Naive B cell (primary cell): Measurements from ENCODE around the gene MAP7D2. TPM values are rescaled to one million over a fixed set of nuclear protein-coding genes. Genes with fewer than 3 reads are reported as not detected.
"Not testable (repeated sequence)": the region's sequence is repeated elsewhere in the genome, so short reads cannot be mapped to it uniquely, and the experiment has no call there.

Experiments
- ATAC-seq, 2 donors: fragments of 150-1000 bp; cut with Tn5 transposase; 2 replicates each; pipeline ENCODE4 v1.10.0; 2021; ENCODE audit warnings: low read depth in 2 of 2, mild to moderate bottlenecking in 2 of 2, moderate library complexity in 2 of 2
- DNase-seq: peaks from one replicate; pipeline ENCODE4 v3.0.0; 2022
- H3K27ac Mint-ChIP-seq, 6 donors: one replicate each; pipeline ENCODE4 v1.8.0; 2020 to 2022; ENCODE audit warnings: mild to moderate bottlenecking in 6 of 6, mixed read lengths in 6 of 6, moderate library complexity in 5 of 6, inconsistent platforms in 2 of 6
- H3K27me3 Mint-ChIP-seq, 3 donors: one replicate each; pipeline ENCODE4 v1.8.0; 2021 to 2022; ENCODE audit warnings: mixed read lengths in 3 of 3, mild to moderate bottlenecking in 1 of 3
- H3K36me3 Mint-ChIP-seq, 2 donors: one replicate each; pipeline ENCODE4 v1.8.0; 2020 to 2022; ENCODE audit warnings: mixed read lengths in 2 of 2, inconsistent platforms in 1 of 2, mild to moderate bottlenecking in 1 of 2
- H3K4me1 Mint-ChIP-seq, 3 donors: one replicate each; pipeline ENCODE4 v1.8.0; 2020 to 2022; ENCODE audit warnings: mixed read lengths in 3 of 3, inconsistent platforms in 1 of 3, mild to moderate bottlenecking in 1 of 3, moderate library complexity in 1 of 3
- H3K4me3 Mint-ChIP-seq, 8 donors: one replicate each; pipeline ENCODE4 v1.8.0; 2020 to 2022; ENCODE audit warnings: mild to moderate bottlenecking in 8 of 8, mixed read lengths in 8 of 8, moderate library complexity in 8 of 8, inconsistent platforms in 2 of 8
- H3K9me3 Mint-ChIP-seq, 7 donors: one replicate each; pipeline ENCODE4 v1.8.0; 2020 to 2022; ENCODE audit warnings: mixed read lengths in 7 of 7, mild to moderate bottlenecking in 5 of 7, inconsistent platforms in 2 of 7, moderate library complexity in 1 of 7
- polyA plus RNA-seq, 6 donors: library from polyadenylated mRNA; unstranded; fragments of 300-500 nt; fragmentation: Illumina TruSeq; gene quantifications; one replicate each; pipeline ENCODE4 v1.2.3, GENCODE V29; 2021; ENCODE audit warnings: low read depth in 6 of 6

Gene MAP7D2
- under 1 TPM in 2 of 6 donors, not detected in 4; 0.17 to 0.21 TPM for polyA plus RNA-seq

DNA sequence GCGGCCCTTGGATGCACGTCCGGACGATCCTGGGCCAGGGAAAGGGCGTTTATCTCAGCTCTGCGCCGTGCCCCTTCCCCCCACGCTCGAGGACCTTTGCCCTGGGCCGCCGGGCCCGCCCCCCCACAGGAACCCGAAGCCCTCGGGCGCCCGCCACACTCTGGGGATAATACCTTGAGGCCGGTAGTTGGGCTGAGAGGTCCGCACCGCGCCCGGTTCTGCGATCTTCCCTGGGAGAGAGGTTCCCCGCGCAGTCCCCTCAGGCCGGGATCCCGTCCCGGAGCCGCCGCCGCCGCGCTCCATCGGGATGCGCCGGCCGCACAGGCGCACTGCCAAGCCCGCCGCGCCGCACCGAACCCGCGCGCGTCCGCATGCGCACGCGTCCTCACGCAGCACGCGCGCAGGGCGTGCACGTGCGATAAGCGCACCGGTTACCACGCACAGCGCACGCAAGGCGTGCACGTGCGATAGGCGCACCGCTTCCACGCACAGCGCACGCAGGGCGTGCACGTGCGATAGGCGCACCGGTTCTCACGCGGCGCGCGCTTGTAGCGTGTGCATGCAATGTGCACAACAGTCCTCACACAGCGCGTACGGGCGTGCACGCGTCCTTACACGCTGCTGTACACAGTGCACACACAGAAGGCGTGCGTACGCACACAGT, at the start of gene MAP7D2:
TSS of gene MAP7D2 (minus strand) at position 331 of the 664 bp plus-strand sequence. CDS start at position 303, 28 bp downstream.
- Mint-ChIP-seq H3K36me3 (peaks cover 0 to 4% of the 10 kb centered on the region in 2 donors), H3K4me1 (peaks cover 0 to 3% (median 3%) of the 10 kb centered on the region in 3 donors), H3K27ac (peak within 1 kb of the TSS in 1 of 6 donors; percentile 74), H3K9me3 (no peaks in the 10 kb centered on the region), H3K27me3 (peaks cover 14 to 25% (median 24%) of the 10 kb centered on the region in 3 donors), H3K4me3 (peak within 1 kb of the TSS in 7 of 8 donors; percentile 44 to 86 (median 63))
- DNase-seq = no peak
- no peak for ATAC-seq

DNA sequence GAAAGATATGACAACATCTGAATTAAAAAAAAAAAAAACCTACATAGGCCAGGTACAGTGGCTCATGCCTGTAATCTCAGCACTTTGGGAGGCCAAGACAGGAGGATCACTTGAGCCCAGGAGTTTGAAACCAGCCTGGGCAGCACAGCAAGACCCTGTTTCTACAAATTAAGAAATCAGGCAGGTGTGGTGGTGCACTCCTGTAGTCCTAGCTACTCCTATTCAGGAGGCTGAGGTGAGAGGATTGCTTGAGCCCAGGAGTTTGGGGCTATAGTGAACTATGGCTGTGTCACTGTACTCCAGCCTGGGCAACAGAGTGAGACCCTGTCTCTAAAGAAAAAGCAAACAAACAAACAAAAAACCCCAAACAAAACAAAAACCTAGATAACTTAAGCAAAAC, 45.8 kb upstream of the MAP7D2 start:
- not testable (repeated sequence) for ATAC-seq, H3K9me3 Mint-ChIP-seq, H3K4me3 Mint-ChIP-seq, DNase-seq, H3K4me1 Mint-ChIP-seq
- Mint-ChIP-seq H3K27ac (peak overlapping the region in 1 of 6 donors; percentile 55), H3K36me3 (peaks cover 9 to 13% of the 10 kb centered on the region in 2 donors), H3K27me3 (peaks cover 0 to 20% (median 0%) of the 10 kb centered on the region in 3 donors)

DNA sequence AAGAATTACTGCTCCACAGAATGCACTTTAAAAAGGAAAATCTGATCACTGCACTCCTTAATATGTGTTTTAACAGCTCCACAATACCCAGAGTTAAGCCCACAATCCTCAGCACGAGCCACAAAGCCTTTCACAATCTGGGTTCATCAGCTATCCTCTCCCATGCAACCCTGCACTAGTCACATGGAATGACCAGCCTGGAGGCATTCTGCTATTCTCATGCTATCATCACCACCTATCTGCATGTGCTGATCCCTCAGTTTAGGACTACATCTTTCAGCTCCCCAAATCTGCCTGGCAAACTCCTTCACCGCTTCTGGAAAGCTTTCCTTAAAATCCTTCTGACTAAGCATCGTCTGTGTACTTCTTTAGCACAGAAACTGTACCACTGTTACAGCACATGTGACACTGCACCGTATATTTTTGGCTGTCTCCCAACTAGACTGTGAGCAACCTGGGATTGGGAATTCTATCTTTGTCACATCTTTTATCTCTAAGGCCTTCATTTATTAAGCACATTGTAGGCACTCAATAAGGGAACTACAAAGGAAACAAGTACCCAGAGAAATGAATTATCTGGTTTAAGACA, 43.2 kb upstream of the MAP7D2 start:
- peaks cover 7 to 15% of the 10 kb centered on the region in 2 donors for H3K36me3 Mint-ChIP-seq
- no peaks in the 10 kb centered on the region for H3K4me1 Mint-ChIP-seq
- DNase-seq = no peak
- no peak overlapping the region for H3K4me3 Mint-ChIP-seq
- no peak overlapping the region for H3K27ac Mint-ChIP-seq
- no peaks in the 10 kb centered on the region for H3K9me3 Mint-ChIP-seq
- H3K27me3 Mint-ChIP-seq = peaks cover 0 to 23% (median 0%) of the 10 kb centered on the region in 3 donors
- ATAC-seq = no peak

- DNase-seq = no peak
- ATAC-seq = no peak
- H3K27me3 Mint-ChIP-seq = peaks cover 0 to 14% (median 0%) of the 10 kb centered on the region in 3 donors
- H3K27ac Mint-ChIP-seq = peak overlapping the region in 2 of 6 donors; percentile 47 to 69
- H3K4me1 Mint-ChIP-seq = peaks cover 9% of the 10 kb centered on the region in 3 donors
- no peaks in the 10 kb centered on the region for H3K9me3 Mint-ChIP-seq
- H3K36me3 Mint-ChIP-seq = peaks cover 0 to 4% of the 10 kb centered on the region in 2 donors
- H3K4me3 Mint-ChIP-seq = no peak overlapping the region
These were observed 35.0 kb upstream of the MAP7D2 start for GRCh38 chrX:20151689-20152088.

GRCh38 chrX:20149326-20149725, 32.6 kb upstream of the MAP7D2 start:
- no peaks in the 10 kb centered on the region for H3K9me3 Mint-ChIP-seq
- peaks cover 9 to 11% (median 9%) of the 10 kb centered on the region in 3 donors for H3K4me1 Mint-ChIP-seq
- peaks cover 0 to 4% of the 10 kb centered on the region in 2 donors for H3K36me3 Mint-ChIP-seq
- ATAC-seq (no peak), DNase-seq (no peak)
- H3K27me3 Mint-ChIP-seq = peaks cover 0 to 14% (median 0%) of the 10 kb centered on the region in 3 donors
- no peak overlapping the region for H3K27ac Mint-ChIP-seq
- H3K4me3 Mint-ChIP-seq = no peak overlapping the region

GRCh38 chrX:20147561-20147960, 30.9 kb upstream of the MAP7D2 start:
- Mint-ChIP-seq H3K4me1 (peaks cover 9 to 11% (median 9%) of the 10 kb centered on the region in 3 donors), H3K9me3 (no peaks in the 10 kb centered on the region), H3K27ac (no peak overlapping the region), H3K4me3 (peak overlapping the region in 1 of 8 donors; percentile 45), H3K27me3 (peaks cover 0 to 14% (median 0%) of the 10 kb centered on the region in 3 donors), H3K36me3 (peaks cover 0 to 4% of the 10 kb centered on the region in 2 donors)
- ATAC-seq (peak; percentile 32 to 39), DNase-seq (no peak)

GRCh38 chrX:20144491-20144890, 27.8 kb upstream of the MAP7D2 start:
- no peaks in the 10 kb centered on the region for H3K36me3 Mint-ChIP-seq
- DNase-seq = no peak

DNA sequence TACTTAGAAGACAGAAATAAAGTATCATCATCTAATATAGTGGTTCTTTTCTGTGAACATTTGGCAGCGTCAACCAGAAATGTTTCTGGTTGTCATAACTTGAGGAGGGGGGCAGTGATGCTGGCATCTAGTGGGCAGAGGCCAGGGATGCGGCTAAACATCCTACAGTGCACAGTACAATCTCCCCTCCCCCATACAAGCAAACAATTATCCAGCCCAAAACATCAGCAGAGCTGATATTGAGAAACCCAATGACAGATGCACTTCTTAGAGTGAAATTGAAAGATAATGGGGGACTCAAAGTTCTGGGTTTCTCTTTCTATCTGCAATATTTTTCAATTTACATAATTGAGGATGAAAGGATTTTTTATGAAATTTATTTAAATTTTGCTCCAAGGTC, 26.9 kb upstream of the MAP7D2 start:
- H3K9me3 Mint-ChIP-seq = no peaks in the 10 kb centered on the region
- DNase-seq = no peak
- peaks cover 0 to 13% (median 0%) of the 10 kb centered on the region in 3 donors for H3K27me3 Mint-ChIP-seq
- peak overlapping the region in 2 of 6 donors; percentile 76 to 94 for H3K27ac Mint-ChIP-seq
- H3K4me3 Mint-ChIP-seq = peak overlapping the region in 2 of 8 donors; percentile 79 to 81
- ATAC-seq = no peak
- H3K36me3 Mint-ChIP-seq = no peaks in the 10 kb centered on the region
- H3K4me1 Mint-ChIP-seq = peaks cover 15 to 34% (median 23%) of the 10 kb centered on the region in 3 donors

More at GRCh38 chrX:20144491-20144890, 27.8 kb upstream of the MAP7D2 start:
- Mint-ChIP-seq H3K4me1 (peaks cover 15 to 27% (median 18%) of the 10 kb centered on the region in 3 donors), H3K4me3 (peak overlapping the region in 1 of 8 donors; percentile 9), H3K27ac (peak overlapping the region in 1 of 6 donors; percentile 87), H3K9me3 (no peaks in the 10 kb centered on the region), H3K27me3 (peaks cover 0 to 14% (median 0%) of the 10 kb centered on the region in 3 donors)
- no peak for ATAC-seq

- ATAC-seq (no peak), DNase-seq (no peak)
- Mint-ChIP-seq H3K4me3 (peak overlapping the region; percentile 42 to 86 (median 81)), H3K27ac (peak overlapping the region in 4 of 6 donors; percentile 71 to 94 (median 80)), H3K27me3 (peaks cover 0 to 9% (median 0%) of the 10 kb centered on the region in 3 donors), H3K9me3 (no peaks in the 10 kb centered on the region), H3K36me3 (no peaks in the 10 kb centered on the region), H3K4me1 (peaks cover 13 to 34% (median 23%) of the 10 kb centered on the region in 3 donors)
These were observed 26.4 kb upstream of the MAP7D2 start for GRCh38 chrX:20143111-20143510.

DNA sequence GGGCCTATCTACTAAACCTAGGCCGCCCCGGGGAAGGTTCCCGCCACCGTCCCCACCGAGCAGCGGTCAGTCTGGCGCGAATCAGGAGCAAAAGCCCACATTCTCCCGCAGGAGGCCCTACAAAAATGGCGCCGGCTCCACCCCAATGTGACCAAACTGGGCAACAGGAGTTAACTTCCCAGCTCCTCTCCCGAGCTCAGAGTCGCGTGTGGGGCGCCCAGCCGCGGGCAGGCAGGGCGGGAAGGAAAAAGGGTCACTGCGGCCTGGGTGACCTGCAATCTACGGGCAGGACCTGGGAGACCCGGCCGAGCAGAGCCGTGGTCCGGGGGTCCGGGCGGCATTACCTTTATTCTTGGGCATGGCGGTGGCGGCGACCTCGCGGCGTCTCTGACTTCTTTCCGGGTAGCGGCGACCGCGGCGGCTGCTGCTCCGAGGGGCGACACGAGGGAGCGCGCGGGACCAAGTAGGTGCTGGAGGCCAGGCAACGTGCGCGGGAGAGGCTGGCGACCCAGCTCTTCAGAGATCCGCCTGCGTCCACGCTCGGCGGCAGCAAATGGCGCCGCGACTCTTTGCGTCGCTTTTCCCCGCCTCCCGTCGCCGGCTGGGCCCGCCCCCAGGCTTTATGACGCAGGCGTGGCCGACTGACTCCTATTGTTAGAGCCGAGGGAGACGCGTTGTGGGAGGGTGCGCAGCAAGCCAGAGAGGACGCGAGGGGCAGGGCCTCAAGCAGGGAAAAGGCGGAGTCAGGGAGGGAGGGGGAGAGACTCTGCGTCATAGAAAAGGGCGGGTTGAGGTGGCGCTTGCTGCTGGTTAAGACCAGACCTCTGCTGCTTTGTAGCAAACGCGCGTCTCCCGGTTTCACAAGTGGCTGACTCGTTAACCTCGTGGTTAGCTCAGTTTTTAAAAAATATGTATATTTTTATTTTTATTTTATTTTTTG, 24.8 kb upstream of the MAP7D2 start, which contains the start of gene EIF1AX:
TSS of gene EIF1AX (minus strand) at position 558 of the 940 bp plus-strand sequence. CDS start at position 360, 198 bp downstream.
- DNase-seq (peak; percentile 100), ATAC-seq (peak; percentile 96)
- Mint-ChIP-seq H3K27me3 (no peaks in the 10 kb centered on the region), H3K4me3 (peak within 1 kb of the TSS; percentile 79 to 98 (median 92)), H3K9me3 (no peaks in the 10 kb centered on the region), H3K27ac (peak within 1 kb of the TSS; percentile 93 to 97 (median 96)), H3K36me3 (peaks cover 1 to 2% of the 10 kb centered on the region in 2 donors), H3K4me1 (peaks cover 7 to 30% (median 14%) of the 10 kb centered on the region in 3 donors)

GRCh38 chrX:20140420-20140819, 23.7 kb upstream of the MAP7D2 start:
- H3K27me3 Mint-ChIP-seq = no peaks in the 10 kb centered on the region
- DNase-seq (no peak), ATAC-seq (no peak)
- H3K9me3 Mint-ChIP-seq = no peaks in the 10 kb centered on the region
- peak overlapping the region; percentile 79 to 98 (median 92) for H3K4me3 Mint-ChIP-seq
- peaks cover 12 to 14% of the 10 kb centered on the region in 2 donors for H3K36me3 Mint-ChIP-seq
- peaks cover 15 to 36% (median 25%) of the 10 kb centered on the region in 3 donors for H3K4me1 Mint-ChIP-seq
- peak overlapping the region in 5 of 6 donors; percentile 65 to 97 (median 94) for H3K27ac Mint-ChIP-seq

DNA sequence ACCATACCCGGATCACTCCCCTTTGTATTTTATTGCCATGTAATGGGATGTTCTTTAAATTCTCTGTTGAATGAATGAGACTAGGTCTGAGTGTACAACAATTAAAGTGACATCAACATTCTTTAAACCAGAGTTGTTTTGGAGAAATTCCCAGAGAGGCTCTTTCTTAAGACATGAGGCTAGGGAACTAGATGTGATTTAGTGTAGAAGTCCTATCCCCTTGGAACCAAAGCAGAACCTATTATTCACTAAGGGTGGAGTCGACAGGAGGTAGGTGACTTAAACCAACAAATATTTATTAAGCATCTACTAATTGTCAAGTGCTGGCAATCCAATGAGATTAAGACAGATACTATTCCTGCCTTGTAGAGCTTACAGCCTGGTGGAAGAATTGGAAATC, 23.3 kb upstream of the MAP7D2 start:
- Mint-ChIP-seq H3K4me1 (peaks cover 15 to 36% (median 25%) of the 10 kb centered on the region in 3 donors), H3K36me3 (peaks cover 12 to 18% of the 10 kb centered on the region in 2 donors), H3K27me3 (no peaks in the 10 kb centered on the region), H3K9me3 (no peaks in the 10 kb centered on the region), H3K27ac (peak overlapping the region in 3 of 6 donors; percentile 94 to 97 (median 94)), H3K4me3 (peak overlapping the region; percentile 79 to 98 (median 92))
- ATAC-seq = no peak
- DNase-seq = no peak
